OCI-LY1 (cell line): ENCODE data around the gene HCRTR2.

Experiments
- CTCF ChIP-seq: fragments of 200-600 bp; sonication (generic), shearing (Covaris generic); IDR thresholded peaks from 2 replicates; pipeline ENCODE4 v1.5.1; 2017; ENCODE audit warnings: mild to moderate bottlenecking, antibody characterized with exemption, low read length, moderate library complexity, mixed read lengths
- EZH2 ChIP-seq: fragments of 200-600 bp; sonication (generic), shearing (Covaris generic); IDR thresholded peaks from 2 replicates; pipeline ENCODE4 v1.8.0; 2017; ENCODE audit warnings: borderline replicate concordance, mixed run types, mild to moderate bottlenecking, antibody characterized with exemption, low read length, moderate library complexity, mixed read lengths

DNA sequence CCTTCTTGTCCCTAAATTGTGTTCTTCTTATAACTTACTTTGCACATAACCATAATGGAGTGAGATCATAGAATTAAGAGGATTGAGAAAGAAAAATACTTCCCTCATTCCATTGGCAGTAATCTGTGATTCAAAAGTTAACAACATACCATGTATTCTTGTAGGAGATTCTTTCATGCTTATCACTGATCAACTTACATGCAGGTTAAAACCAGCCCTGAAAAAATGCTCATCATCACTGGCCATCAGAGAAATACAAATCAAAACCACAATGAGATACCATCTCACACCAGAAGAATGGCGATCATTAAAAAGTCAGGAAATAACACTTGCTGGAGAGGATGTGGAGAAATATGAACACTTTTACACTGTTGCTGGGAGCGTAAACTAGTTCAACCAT is 116.4 kb downstream of the HCRTR2 start:
- TF ChIP-seq CTCF (no peak), EZH2 (no peak)
